Bronchial epithelial cell (primary cell): ENCODE measurements around the gene BFSP2. TPM values are rescaled to one million over a fixed set of nuclear protein-coding genes. Genes with fewer than 3 reads are reported as not detected.
A peak's percentile ranks its signal among the peaks of the same experiment; 100 is the strongest.

Source experiments
- DNase-seq: peaks from one replicate; pipeline ENCODE4 v3.0.0-alpha.2; 2010; ENCODE audit warnings: low read depth
- FAIRE-seq: peaks from 2 replicates; lab custom pipeline; 2011; peaks lifted over from hg19 to GRCh38; lab: Jason Lieb, UNC
- H3K27me3 ChIP-seq: 2 replicates; pipeline ENCODE4 v1.5.1; 2011; ENCODE audit warnings: low read length; ENCODE audit not compliant: control insufficient read depth, insufficient read depth
- H3K36me3 ChIP-seq: 2 replicates; pipeline ENCODE4 v1.5.1; 2011; ENCODE audit warnings: low read length; ENCODE audit not compliant: control insufficient read depth, insufficient read depth
- H3K4me3 ChIP-seq: 2 replicates; pipeline ENCODE4 v1.5.1; 2011; ENCODE audit warnings: mild to moderate bottlenecking, low read depth, low read length, control low read depth
- total RNA-seq: library from RNA; depleted of rRNA; stranded (reverse); fragments of >200 nt; gene quantifications from 2 replicates; pipeline ENCODE4 v1.2.1, GENCODE V29; 2014
- TF ChIP-seq, protein P1 (sequence below): IDR thresholded peaks from 2 replicates; pipeline ENCODE4 v1.5.1; 2011; ENCODE audit warnings: mild to moderate bottlenecking, moderate library complexity, low read length, control low read depth, inconsistent platforms; ENCODE audit not compliant: insufficient read depth, severe bottlenecking

The BFSP2 gene
- total RNA-seq, 1 donor from 2014 or later = not detected

DNA sequence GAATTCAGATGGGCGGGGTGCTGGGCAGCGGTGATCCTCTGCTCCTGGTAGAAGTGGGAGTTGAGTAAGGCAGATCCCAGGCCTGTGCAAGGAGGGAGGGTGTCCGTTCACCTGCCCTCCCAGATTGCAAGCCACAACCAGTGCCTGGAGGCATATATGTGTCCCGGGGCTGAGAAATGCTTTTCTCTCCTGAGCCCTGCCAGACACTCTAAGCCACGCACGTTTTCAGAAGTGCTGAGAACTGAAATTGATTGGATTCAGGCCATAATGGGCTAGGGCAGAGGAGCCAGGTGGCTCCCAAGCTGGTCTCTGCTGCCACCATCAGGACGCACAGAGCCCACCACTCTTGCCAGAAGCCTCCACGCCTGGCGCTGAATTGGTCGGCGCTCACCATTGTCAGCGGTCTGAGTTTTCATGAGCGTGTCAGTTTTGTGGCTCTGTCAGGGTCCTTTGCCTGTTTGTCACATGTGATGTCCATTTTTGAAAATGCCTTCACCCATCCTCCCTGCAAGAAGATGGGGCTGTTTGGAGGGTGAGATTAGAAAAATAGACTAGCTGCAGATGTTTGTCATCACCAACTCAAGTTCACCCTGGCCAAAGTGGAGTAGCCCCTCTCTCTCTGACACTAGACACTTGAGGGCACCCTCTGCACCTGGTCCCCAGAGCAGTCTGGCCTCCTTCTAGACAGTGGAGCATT is 15.4 kb upstream of the BFSP2 start:
- peaks cover 12% of the 10 kb centered on the region for H3K27me3 ChIP-seq
- FAIRE-seq (no peak), DNase-seq (peak; percentile 57)
- no peak overlapping the region for H3K4me3 ChIP-seq
- H3K36me3 ChIP-seq = no peaks in the 10 kb centered on the region
- TF ChIP-seq, protein P1, sequence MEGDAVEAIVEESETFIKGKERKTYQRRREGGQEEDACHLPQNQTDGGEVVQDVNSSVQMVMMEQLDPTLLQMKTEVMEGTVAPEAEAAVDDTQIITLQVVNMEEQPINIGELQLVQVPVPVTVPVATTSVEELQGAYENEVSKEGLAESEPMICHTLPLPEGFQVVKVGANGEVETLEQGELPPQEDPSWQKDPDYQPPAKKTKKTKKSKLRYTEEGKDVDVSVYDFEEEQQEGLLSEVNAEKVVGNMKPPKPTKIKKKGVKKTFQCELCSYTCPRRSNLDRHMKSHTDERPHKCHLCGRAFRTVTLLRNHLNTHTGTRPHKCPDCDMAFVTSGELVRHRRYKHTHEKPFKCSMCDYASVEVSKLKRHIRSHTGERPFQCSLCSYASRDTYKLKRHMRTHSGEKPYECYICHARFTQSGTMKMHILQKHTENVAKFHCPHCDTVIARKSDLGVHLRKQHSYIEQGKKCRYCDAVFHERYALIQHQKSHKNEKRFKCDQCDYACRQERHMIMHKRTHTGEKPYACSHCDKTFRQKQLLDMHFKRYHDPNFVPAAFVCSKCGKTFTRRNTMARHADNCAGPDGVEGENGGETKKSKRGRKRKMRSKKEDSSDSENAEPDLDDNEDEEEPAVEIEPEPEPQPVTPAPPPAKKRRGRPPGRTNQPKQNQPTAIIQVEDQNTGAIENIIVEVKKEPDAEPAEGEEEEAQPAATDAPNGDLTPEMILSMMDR = peak; percentile 94

DNA sequence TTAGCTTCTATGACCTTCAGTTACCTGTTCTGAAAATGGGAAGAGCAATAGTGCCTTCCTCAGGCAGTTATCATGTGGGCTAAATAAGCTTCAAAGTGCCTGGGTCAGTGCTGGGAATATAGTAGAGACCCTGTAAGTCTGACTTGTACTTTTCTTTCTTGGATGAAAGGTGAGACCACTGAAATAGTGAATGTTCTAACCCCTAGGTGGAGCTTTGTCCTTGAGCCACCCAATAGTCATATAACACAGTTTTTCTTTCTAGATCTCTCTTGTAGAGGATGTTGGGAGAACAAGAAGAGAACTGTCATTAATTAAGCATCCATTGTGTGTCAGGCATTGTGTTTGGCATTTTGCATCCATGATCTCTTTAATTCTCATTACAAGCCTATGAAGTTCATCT is 13.0 kb upstream of the BFSP2 start:
- no peak overlapping the region for H3K4me3 ChIP-seq
- peaks cover 4% of the 10 kb centered on the region for H3K27me3 ChIP-seq
- no peak for FAIRE-seq

DNA sequence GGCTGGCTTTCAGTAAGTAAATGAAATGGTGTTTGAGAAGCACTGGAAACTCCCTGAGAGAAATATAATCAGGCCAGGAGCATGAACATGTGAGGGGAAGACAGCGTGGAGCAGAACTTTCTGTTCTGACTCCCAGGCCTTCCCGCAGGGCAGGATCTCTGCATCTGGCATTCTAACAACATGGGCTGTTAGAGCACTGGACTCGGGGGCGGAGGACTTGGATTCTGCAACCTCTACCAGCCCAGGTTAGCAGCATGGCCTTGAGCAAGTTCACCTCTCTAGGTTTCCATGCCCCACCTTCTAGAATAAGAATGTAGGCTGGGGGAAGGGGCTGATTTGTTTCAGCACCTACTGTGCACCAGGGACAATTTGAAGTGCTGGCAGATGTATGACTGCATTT is 12.5 kb upstream of the BFSP2 start:
- DNase-seq (no peak), FAIRE-seq (peak; percentile 28)

More for the DNA sequence above, 13.0 kb upstream of the BFSP2 start:
- TF ChIP-seq, protein P1 = no peak
- no peak for DNase-seq
- no peaks in the 10 kb centered on the region for H3K36me3 ChIP-seq

DNA sequence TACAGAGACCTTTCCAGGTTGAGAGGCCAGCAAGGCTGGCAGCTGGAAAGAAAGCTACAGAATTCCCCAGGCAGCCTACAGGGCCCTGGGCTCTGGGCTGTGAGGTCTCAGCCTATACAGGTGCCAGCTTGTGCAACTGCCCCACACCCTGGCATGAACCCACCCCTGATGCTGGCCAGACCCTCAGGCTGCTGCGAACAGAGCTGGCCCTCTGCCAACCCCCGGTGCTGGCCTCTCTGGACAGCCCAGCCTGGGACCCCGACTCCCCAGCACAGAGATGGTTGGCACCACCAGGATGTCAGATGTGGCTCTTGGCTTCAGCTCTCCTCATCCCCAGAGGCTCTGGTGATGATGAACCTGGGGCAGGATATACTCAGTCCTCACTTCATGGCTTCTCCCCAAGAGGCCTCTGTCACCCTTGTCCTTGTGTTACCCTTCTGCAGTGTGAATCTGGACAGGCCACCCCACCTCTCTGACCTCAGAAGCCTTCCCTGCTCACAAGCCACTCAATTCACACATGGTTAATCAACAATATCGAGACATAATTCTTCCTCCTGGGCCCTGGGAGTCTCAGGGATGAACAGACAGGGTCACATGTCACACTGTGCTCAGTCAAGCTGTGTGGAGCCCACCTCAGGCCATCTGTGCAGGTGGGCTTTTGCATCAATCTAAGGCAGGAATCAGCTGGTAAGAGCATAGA is 11.0 kb upstream of the BFSP2 start:
- no peak for FAIRE-seq
- H3K4me3 ChIP-seq = no peak overlapping the region
- TF ChIP-seq, protein P1 = no peak
- H3K27me3 ChIP-seq = no peaks in the 10 kb centered on the region
- no peaks in the 10 kb centered on the region for H3K36me3 ChIP-seq
- no peak for DNase-seq

More for the DNA sequence above, 12.5 kb upstream of the BFSP2 start:
- Histone ChIP-seq H3K27me3 (peaks cover 2% of the 10 kb centered on the region), H3K36me3 (no peaks in the 10 kb centered on the region), H3K4me3 (no peak overlapping the region)
- TF ChIP-seq, protein P1 = no peak

DNA sequence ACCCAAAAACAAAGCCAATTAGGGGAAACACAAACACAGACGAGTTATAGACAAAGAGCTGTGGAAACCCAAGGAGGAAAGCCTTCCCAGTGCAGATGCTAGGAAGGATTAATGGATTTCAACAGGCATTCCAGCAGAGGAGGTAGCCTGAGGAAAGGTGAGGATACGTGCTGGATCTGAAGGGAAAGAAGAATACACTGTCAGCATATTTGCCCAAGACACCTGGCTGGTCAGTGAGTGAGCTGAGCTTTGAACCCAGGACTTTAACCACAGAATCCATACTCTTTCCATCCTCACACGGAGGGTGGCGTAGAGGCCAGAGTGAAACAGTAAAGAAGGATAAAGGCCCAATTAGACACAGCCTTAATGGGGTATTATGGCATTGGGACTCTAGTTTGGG is 9.1 kb upstream of the BFSP2 start:
- TF ChIP-seq, protein P1 = no peak
- DNase-seq (no peak), FAIRE-seq (no peak)
- H3K36me3 ChIP-seq = no peaks in the 10 kb centered on the region
- H3K27me3 ChIP-seq = no peaks in the 10 kb centered on the region
- H3K4me3 ChIP-seq = no peak overlapping the region
